ENCODE measurements around the gene LINC01488. TPM values are rescaled to one million over a fixed set of nuclear protein-coding genes. Genes with fewer than 3 reads are reported as not detected.

Gene LINC01488
- total and polyA plus RNA-seq, 2 of the 13 experiments (the other 11 are each of a cell fraction or from before 2014, with no cell fraction given): 0.26 to 0.58 TPM

DNA sequence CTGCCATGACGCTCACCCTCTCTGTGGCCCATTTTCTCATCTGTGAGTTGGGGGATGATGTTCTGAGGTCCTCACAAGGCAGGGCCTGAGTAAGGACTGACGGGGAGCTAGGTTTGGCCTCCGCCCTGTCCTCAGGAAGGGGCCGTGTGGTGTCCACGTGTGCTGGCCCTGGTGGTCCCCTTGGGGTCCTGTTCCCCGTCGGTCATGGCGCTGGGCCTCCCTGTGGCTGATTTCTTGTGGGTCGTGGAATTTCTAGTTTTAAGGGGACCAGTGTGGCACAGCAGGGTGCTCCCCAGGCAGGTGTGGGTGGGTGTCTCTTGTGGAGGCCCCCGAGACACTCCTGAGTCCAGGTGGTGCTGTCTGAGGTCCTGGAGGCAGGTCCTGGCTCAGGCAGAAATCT is 5.9 kb downstream of the LINC01488 start (continued):
- TF ChIP-seq, protein P1, sequence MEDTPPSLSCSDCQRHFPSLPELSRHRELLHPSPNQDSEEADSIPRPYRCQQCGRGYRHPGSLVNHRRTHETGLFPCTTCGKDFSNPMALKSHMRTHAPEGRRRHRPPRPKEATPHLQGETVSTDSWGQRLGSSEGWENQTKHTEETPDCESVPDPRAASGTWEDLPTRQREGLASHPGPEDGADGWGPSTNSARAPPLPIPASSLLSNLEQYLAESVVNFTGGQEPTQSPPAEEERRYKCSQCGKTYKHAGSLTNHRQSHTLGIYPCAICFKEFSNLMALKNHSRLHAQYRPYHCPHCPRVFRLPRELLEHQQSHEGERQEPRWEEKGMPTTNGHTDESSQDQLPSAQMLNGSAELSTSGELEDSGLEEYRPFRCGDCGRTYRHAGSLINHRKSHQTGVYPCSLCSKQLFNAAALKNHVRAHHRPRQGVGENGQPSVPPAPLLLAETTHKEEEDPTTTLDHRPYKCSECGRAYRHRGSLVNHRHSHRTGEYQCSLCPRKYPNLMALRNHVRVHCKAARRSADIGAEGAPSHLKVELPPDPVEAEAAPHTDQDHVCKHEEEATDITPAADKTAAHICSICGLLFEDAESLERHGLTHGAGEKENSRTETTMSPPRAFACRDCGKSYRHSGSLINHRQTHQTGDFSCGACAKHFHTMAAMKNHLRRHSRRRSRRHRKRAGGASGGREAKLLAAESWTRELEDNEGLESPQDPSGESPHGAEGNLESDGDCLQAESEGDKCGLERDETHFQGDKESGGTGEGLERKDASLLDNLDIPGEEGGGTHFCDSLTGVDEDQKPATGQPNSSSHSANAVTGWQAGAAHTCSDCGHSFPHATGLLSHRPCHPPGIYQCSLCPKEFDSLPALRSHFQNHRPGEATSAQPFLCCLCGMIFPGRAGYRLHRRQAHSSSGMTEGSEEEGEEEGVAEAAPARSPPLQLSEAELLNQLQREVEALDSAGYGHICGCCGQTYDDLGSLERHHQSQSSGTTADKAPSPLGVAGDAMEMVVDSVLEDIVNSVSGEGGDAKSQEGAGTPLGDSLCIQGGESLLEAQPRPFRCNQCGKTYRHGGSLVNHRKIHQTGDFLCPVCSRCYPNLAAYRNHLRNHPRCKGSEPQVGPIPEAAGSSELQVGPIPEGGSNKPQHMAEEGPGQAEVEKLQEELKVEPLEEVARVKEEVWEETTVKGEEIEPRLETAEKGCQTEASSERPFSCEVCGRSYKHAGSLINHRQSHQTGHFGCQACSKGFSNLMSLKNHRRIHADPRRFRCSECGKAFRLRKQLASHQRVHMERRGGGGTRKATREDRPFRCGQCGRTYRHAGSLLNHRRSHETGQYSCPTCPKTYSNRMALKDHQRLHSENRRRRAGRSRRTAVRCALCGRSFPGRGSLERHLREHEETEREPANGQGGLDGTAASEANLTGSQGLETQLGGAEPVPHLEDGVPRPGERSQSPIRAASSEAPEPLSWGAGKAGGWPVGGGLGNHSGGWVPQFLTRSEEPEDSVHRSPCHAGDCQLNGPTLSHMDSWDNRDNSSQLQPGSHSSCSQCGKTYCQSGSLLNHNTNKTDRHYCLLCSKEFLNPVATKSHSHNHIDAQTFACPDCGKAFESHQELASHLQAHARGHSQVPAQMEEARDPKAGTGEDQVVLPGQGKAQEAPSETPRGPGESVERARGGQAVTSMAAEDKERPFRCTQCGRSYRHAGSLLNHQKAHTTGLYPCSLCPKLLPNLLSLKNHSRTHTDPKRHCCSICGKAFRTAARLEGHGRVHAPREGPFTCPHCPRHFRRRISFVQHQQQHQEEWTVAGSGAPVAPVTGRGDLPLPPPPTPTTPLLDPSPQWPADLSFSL (CRISPR knock-in tag; IDR thresholded peaks at IDR 0.05): no peak
- TF ChIP-seq ZBTB10 (CRISPR knock-in tag; IDR thresholded peaks at IDR 0.05; ENCODE audit: borderline replicate concordance) (no peak), ELF3 (CRISPR knock-in tag; IDR thresholded peaks at IDR 0.05) (no peak), ZNF382 (CRISPR knock-in tag; IDR thresholded peaks at IDR 0.05; ENCODE audit: borderline replicate concordance) (no peak), ZNF772 (CRISPR knock-in tag; IDR thresholded peaks at IDR 0.05) (no peak), CEBPG (CRISPR knock-in tag; IDR thresholded peaks at IDR 0.05) (no peak), ZSCAN12 (CRISPR knock-in tag; IDR thresholded peaks at IDR 0.05) (no peak), ZNF17 (CRISPR knock-in tag; IDR thresholded peaks at IDR 0.05) (no peak)
- TF ChIP-seq, protein P2, sequence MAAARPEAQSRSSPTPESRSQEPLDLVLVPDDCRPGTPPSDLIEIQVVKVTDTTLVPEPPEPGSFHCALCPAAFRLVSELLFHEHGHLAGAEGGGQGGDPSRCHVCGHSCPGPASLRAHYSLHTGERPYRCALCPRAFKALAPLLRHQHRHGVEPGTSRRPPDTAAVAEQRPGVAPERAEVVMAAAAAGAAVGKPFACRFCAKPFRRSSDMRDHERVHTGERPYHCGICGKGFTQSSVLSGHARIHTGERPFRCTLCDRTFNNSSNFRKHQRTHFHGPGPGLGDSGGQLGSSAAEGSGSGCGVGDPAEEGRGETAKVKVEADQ (CRISPR knock-in tag; IDR thresholded peaks at IDR 0.05; ENCODE audit: borderline replicate concordance): no peak
